Measurements from ENCODE around the gene FAM110D. TPM values are rescaled to one million over a fixed set of nuclear protein-coding genes. Genes with fewer than 3 reads are reported as not detected.

The FAM110D gene
- total and polyA plus RNA-seq, 2 donors (not counting 3 experiments of a cell fraction or from before 2014, with no cell fraction given) = 2.6 to 5.1 TPM

- H4K20me1 ChIP-seq (replicated peaks; ENCODE audit: control insufficient read depth, extremely low read depth, insufficient read depth, low read length) = no peaks in the 10 kb centered on the region
- peaks cover 0 to 2% of the 10 kb centered on the region in 2 experiments for H3K36me3 ChIP-seq (ENCODE audit: control insufficient read depth in 2 of 2, extremely low read depth in 1 of 2, insufficient read depth in 2 of 2, low read length in 2 of 2)
- H3K4me2 ChIP-seq (ENCODE audit: insufficient read depth, low read length) = no peak overlapping the region
- no TSS peak for BruUV-seq (replicated peaks)
- no peaks in the 10 kb centered on the region for H3K27me3 ChIP-seq (ENCODE audit: control insufficient read depth in 2 of 2, insufficient read depth in 2 of 2, low read length in 2 of 2)
- intact Hi-C loops (cut with micrococcal nuclease) = no loop called here
- TF ChIP-seq CTCF (IDR thresholded peaks at IDR 0.05; ENCODE audit: extremely low read depth in 1 of 2, insufficient read depth in 1 of 2, low read depth in 1 of 2, low read length in 2 of 2) (no peak), MAX (IDR thresholded peaks at IDR 0.05; ENCODE audit: insufficient read depth, insufficient read length) (no peak), JUN (IDR thresholded peaks at IDR 0.05; ENCODE audit: borderline replicate concordance, insufficient read depth, insufficient read length, low read depth) (no peak), MYC (IDR thresholded peaks at IDR 0.05; ENCODE audit: low read depth, low read length) (no peak), POLR2AphosphoS5 (IDR thresholded peaks at IDR 0.05; ENCODE audit: insufficient read depth, low read depth, low read length) (no peak), EZH2 (IDR thresholded peaks at IDR 0.05; ENCODE audit: borderline replicate concordance, low read depth, low read length, severe bottlenecking) (no peak), FOS (IDR thresholded peaks at IDR 0.05; ENCODE audit: borderline replicate concordance, insufficient read depth, low read length) (no peak), POLR2A (IDR thresholded peaks at IDR 0.05; ENCODE audit: low read depth, low read length) (no peak), GATA2 (IDR thresholded peaks at IDR 0.05; ENCODE audit: insufficient read depth, insufficient read length, low read depth, low read length) (no peak)
- CTCF ChIA-PET = interaction anchor here (0.8 to 7.7 kb wide), 12 partner anchors 9 to 195 kb away, joined by 3 to 62 read pairs (median 4); partner anchors contain the start of gene PDIK1L
- H3K9me3 ChIP-seq (replicated peaks; ENCODE audit: control insufficient read depth, insufficient read depth, low read length) = no peaks in the 10 kb centered on the region
- H3K27ac ChIP-seq (ENCODE audit: insufficient read depth, low read depth, low read length) = no peak overlapping the region
- dilution Hi-C loops (cut with MboI; ENCODE audit: extremely low pct_ligation_motif_present, low sequenced_read_pairs) = no loop called here
- no peak overlapping the region for H3K4me3 ChIP-seq (replicated peaks in 1 of 3; ENCODE audit: insufficient read depth in 1 of 3, low read depth in 1 of 3, low read length in 3 of 3)
- peaks cover 2% of the 10 kb centered on the region for H3K9me1 ChIP-seq (replicated peaks; ENCODE audit: control insufficient read depth, extremely low read depth, insufficient read depth, low read length)
- H2AFZ ChIP-seq (ENCODE audit: low read depth, low read length) = no peak overlapping the region
- H3K79me2 ChIP-seq (ENCODE audit: control insufficient read depth, insufficient read depth, low read length) = no peaks in the 10 kb centered on the region
- POLR2A ChIA-PET = interaction anchor here (1.0 kb wide), 1 partner anchor 18 kb away, joined by 3 read pairs; no protein-coding TSS in a partner anchor
- no peak for DNase-seq (ENCODE audit: low read depth, low spot score)
- FAIRE-seq = no peak
- H3K9ac ChIP-seq (replicated peaks; ENCODE audit: extremely low read depth, insufficient read depth, low read length) = no peak overlapping the region
- peaks cover 16% of the 10 kb centered on the region for H3K4me1 ChIP-seq (ENCODE audit: control insufficient read depth, extremely low read depth, insufficient read depth, low read length)
These were observed 32.4 kb upstream of the FAM110D start for GRCh38 chr1:26126321-26127084.

All from endothelial cell of umbilical vein (primary cell).